ENCODE measurements around the gene IMMP2L. TPM values are rescaled to one million over a fixed set of nuclear protein-coding genes. Genes with fewer than 3 reads are reported as not detected.

The IMMP2L gene
- total and polyA plus RNA-seq, 2 of the 4 experiments (the other 2 are of a cell fraction): 5.8 to 9.3 TPM

DNA sequence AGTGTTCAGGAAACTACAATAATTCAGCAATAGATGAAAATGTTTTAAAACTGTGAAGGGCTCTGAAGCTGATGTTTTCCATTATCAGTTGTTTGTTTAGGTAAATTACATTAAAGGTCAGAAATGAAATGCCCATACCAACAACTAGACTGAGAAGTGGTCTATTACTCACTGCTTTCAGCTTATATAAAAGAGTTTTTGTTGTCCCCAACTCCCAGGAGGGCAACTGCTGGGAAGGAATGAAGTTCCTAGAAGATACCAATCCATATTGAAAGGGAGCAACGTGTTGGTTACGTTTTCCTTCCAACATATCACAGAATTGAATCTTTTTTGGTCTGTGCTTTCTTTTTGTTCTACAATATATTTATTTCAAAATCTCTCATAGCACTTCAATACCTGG is 802.0 kb downstream of the IMMP2L start:
- H3K4me1 ChIP-seq (ENCODE audit: control insufficient read depth, insufficient read depth, low read length): no peaks in the 10 kb centered on the region
- H3K79me1 ChIP-seq (ENCODE audit: low read depth in 1 of 2, low read length in 2 of 2): no peaks in the 10 kb centered on the region
- ChIA-PET CTCF (no interaction called here), POLR2A (ENCODE audit: unreplicated experiment) (no interaction called here)
- H2BK20ac ChIP-seq (ENCODE audit: low read depth, low read length): no peak overlapping the region
- in situ Hi-C loops (cut with MboI; ENCODE audit: low sequenced_read_pairs) (no loop called here), intact Hi-C loops (cut with micrococcal nuclease) (no loop called here), dilution Hi-C loops (cut with HindIII; ENCODE audit: low sequenced_read_pairs, unreplicated experiment) (no loop called here)
- H4K20me1 ChIP-seq (ENCODE audit: insufficient read depth, low read length): no peaks in the 10 kb centered on the region
- BruUV-seq (replicated peaks): no TSS peak
- H4K91ac ChIP-seq (ENCODE audit: insufficient read depth, low read depth, low read length): no peak overlapping the region
- no peak overlapping the region for H4K8ac ChIP-seq (ENCODE audit: low read depth in 2 of 2, low read length in 2 of 2)
- no peaks in the 10 kb centered on the region for H3K9me3 ChIP-seq (ENCODE audit: control insufficient read depth, insufficient read depth, low read length)
- H3K56ac ChIP-seq (ENCODE audit: extremely low read depth, insufficient read depth, low read length): no peak overlapping the region
- no peak overlapping the region for H3K27ac ChIP-seq (ENCODE audit: insufficient read depth, low read length)
- H2BK15ac ChIP-seq (ENCODE audit: low read depth, low read length): no peak overlapping the region
- H3K4ac ChIP-seq (ENCODE audit: low read depth, low read length): no peak overlapping the region
- H3K14ac ChIP-seq (replicated peaks; ENCODE audit: low read depth, low read length): no peak overlapping the region
- H4K5ac ChIP-seq (ENCODE audit: low read depth, low read length): no peak overlapping the region
- ATAC-seq (ENCODE audit: low read depth) (no peak), DNase-seq (no peak)
- H2AK9ac ChIP-seq (replicated peaks; ENCODE audit: low read depth, low read length, poor library complexity): no peak overlapping the region
- H3K9ac ChIP-seq (ENCODE audit: low read depth, low read length): no peak overlapping the region
- no peak overlapping the region for H3K4me2 ChIP-seq (ENCODE audit: low read depth, low read length)
- H3K4me3 ChIP-seq (ENCODE audit: insufficient read depth, low read depth, low read length): no peak overlapping the region
- no peaks in the 10 kb centered on the region for H3K9me1 ChIP-seq (ENCODE audit: insufficient read depth, low read length)
- TF ChIP-seq CHD1 (IDR thresholded peaks at IDR 0.05; ENCODE audit: low read depth, low read length): no peak
- TF ChIP-seq MXI1 (IDR thresholded peaks at IDR 0.05; ENCODE audit: borderline replicate concordance, low read depth, low read length): no peak
- no peak for TF ChIP-seq POLR2A (IDR thresholded peaks at IDR 0.05; ENCODE audit: low read depth, low read length)
- no peak for TF ChIP-seq RFX5 (IDR thresholded peaks at IDR 0.05; ENCODE audit: low read depth, low read length)
- TF ChIP-seq MAFK (IDR thresholded peaks at IDR 0.05; ENCODE audit: low read depth, low read length): no peak
- no peak for TF ChIP-seq RAD21 (IDR thresholded peaks at IDR 0.05; ENCODE audit: low read length)
- no peak for TF ChIP-seq MAZ (IDR thresholded peaks at IDR 0.05; ENCODE audit: borderline replicate concordance, low read depth, low read length)
- no CpG with 5 or more reads among the region's 2 CpGs for WGBS, 2 experiments (ENCODE audit: extremely low coverage in 2 of 2, insufficient read length in 1 of 2)
- no peaks in the 10 kb centered on the region for H3K27me3 ChIP-seq (ENCODE audit: control insufficient read depth, insufficient read depth, low read length)
- H2AFZ ChIP-seq (replicated peaks; ENCODE audit: low read length, poor library complexity): no peak overlapping the region
- no peak overlapping the region for H2BK120ac ChIP-seq (ENCODE audit: low read depth, low read length)
- no peaks in the 10 kb centered on the region for H3K36me3 ChIP-seq (ENCODE audit: control insufficient read depth, insufficient read depth, low read length)
- no peak overlapping the region for H2AK5ac ChIP-seq (ENCODE audit: low read depth, low read length)
- H2BK5ac ChIP-seq (ENCODE audit: low read depth, low read length, poor library complexity, severe bottlenecking): no peak overlapping the region
- H3K23ac ChIP-seq (ENCODE audit: low read depth, low read length): no peak overlapping the region
- no peak overlapping the region for H3K18ac ChIP-seq (ENCODE audit: low read depth, low read length)
